DOHH2 (cell line): Measurements from ENCODE around the gene ADAMTS2.

Experiments used
- H3F3A ChIP-seq: fragments of 200-600 bp; sonication (generic), shearing (Covaris generic); 2 replicates; pipeline ENCODE4 v1.6.0; 2016; ENCODE audit warnings: antibody characterized with exemption, mild to moderate bottlenecking; ENCODE audit not compliant: control insufficient read depth, insufficient read depth
- H3K27ac ChIP-seq: fragments of 200-600 bp; sonication (generic); 2 replicates; pipeline ENCODE4 v1.5.1; 2014; ENCODE audit warnings: low read depth, mild to moderate bottlenecking, low read length, moderate library complexity
- H3K27me3 ChIP-seq: fragments of 200-600 bp; sonication (generic); 2 replicates; pipeline ENCODE4 v1.6.1; 2014; ENCODE audit warnings: mild to moderate bottlenecking, low read length, mixed read lengths; ENCODE audit not compliant: control insufficient read depth
- H3K36me3 ChIP-seq: fragments of 200-600 bp; sonication (generic); 2 replicates; pipeline ENCODE4 v1.6.1; 2014; ENCODE audit warnings: mild to moderate bottlenecking, low read length, moderate library complexity, mixed read lengths; ENCODE audit not compliant: control insufficient read depth
- H3K4me1 ChIP-seq: fragments of 200-600 bp; sonication (generic); 2 replicates; pipeline ENCODE4 v1.6.1; 2014; ENCODE audit warnings: mild to moderate bottlenecking, low read length, mixed read lengths; ENCODE audit not compliant: control insufficient read depth
- H3K4me2 ChIP-seq: fragments of 200-600 bp; sonication (generic); 2 replicates; pipeline ENCODE4 v1.6.0; 2014; ENCODE audit warnings: mild to moderate bottlenecking, low read length, moderate library complexity
- H3K4me3 ChIP-seq: fragments of 200-600 bp; sonication (generic); 2 replicates; pipeline ENCODE4 v1.5.1; 2014; ENCODE audit warnings: mild to moderate bottlenecking, low read length, mixed read lengths
- H3K79me2 ChIP-seq: fragments of 200-600 bp; sonication (generic); 2 replicates; pipeline ENCODE4 v1.6.1; 2014; ENCODE audit warnings: mild to moderate bottlenecking, low read length, mixed read lengths; ENCODE audit not compliant: control insufficient read depth
- H3K9me2 ChIP-seq: fragments of 200-600 bp; sonication (generic); replicated peaks from 2 replicates; pipeline ENCODE4 v1.6.1; 2014; ENCODE audit warnings: mild to moderate bottlenecking, low read length, mixed read lengths; ENCODE audit not compliant: control insufficient read depth
- H3K9me3 ChIP-seq: fragments of 200-600 bp; sonication (generic); 2 replicates; pipeline ENCODE4 v1.6.1; 2014; ENCODE audit warnings: antibody characterized with exemption, low read length, mixed read lengths; ENCODE audit not compliant: control insufficient read depth, insufficient read depth
- H4K20me1 ChIP-seq: fragments of 200-600 bp; sonication (generic); 2 replicates; pipeline ENCODE4 v1.6.0; 2014; ENCODE audit warnings: low read depth, mild to moderate bottlenecking, antibody characterized with exemption, low read length, moderate library complexity; ENCODE audit not compliant: control insufficient read depth, insufficient read depth
- EZH2phosphoT487 ChIP-seq: fragments of 200-600 bp; sonication (generic); IDR thresholded peaks from 2 replicates; pipeline ENCODE4 v1.6.1; 2017; ENCODE audit warnings: borderline replicate concordance, mild to moderate bottlenecking, antibody characterized with exemption, low read length, moderate library complexity, mixed read lengths
- TF ChIP-seq, protein P1 (sequence below): fragments of 200-600 bp; sonication (generic); IDR thresholded peaks from one replicate; pipeline ENCODE4 v1.5.1; 2014; ENCODE audit warnings: antibody characterized with exemption, mild to moderate bottlenecking, low read depth, low read length; ENCODE audit not compliant: poor library complexity, severe bottlenecking

The ADAMTS2 gene

DNA sequence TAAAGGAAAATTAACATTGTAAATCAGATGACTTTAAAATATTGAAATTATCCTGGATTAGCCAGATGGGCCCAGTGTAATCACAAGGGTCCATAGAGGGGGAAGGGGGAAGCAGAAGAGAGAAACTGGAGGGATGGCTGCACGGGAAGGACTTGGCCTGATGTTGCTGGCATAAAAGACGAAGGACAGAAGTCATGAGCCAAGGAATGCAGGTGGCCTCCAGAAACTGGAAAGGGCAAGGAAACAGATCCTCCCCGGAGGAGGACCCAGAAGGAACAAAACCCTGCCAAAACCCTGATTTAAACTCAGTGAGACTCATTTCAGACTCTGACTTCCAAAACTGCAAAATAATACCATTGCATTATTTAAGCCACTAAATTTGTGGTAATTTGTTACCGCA is 100.2 kb downstream of the ADAMTS2 start:
- Histone ChIP-seq H3K27ac (no peak overlapping the region), H4K20me1 (no peaks in the 10 kb centered on the region), H3K79me2 (no peaks in the 10 kb centered on the region), H3K36me3 (no peaks in the 10 kb centered on the region), H3K4me3 (no peak overlapping the region), H3K9me3 (no peaks in the 10 kb centered on the region), H3K4me2 (no peak overlapping the region), H3F3A (no peaks in the 10 kb centered on the region), H3K4me1 (no peaks in the 10 kb centered on the region), H3K27me3 (peaks cover 9% of the 10 kb centered on the region; the same call in 1 of the 2 replicates), H3K9me2 (no peaks in the 10 kb centered on the region)
- no peak for TF ChIP-seq EZH2phosphoT487
- TF ChIP-seq, protein P1, sequence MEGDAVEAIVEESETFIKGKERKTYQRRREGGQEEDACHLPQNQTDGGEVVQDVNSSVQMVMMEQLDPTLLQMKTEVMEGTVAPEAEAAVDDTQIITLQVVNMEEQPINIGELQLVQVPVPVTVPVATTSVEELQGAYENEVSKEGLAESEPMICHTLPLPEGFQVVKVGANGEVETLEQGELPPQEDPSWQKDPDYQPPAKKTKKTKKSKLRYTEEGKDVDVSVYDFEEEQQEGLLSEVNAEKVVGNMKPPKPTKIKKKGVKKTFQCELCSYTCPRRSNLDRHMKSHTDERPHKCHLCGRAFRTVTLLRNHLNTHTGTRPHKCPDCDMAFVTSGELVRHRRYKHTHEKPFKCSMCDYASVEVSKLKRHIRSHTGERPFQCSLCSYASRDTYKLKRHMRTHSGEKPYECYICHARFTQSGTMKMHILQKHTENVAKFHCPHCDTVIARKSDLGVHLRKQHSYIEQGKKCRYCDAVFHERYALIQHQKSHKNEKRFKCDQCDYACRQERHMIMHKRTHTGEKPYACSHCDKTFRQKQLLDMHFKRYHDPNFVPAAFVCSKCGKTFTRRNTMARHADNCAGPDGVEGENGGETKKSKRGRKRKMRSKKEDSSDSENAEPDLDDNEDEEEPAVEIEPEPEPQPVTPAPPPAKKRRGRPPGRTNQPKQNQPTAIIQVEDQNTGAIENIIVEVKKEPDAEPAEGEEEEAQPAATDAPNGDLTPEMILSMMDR = no peak

DNA sequence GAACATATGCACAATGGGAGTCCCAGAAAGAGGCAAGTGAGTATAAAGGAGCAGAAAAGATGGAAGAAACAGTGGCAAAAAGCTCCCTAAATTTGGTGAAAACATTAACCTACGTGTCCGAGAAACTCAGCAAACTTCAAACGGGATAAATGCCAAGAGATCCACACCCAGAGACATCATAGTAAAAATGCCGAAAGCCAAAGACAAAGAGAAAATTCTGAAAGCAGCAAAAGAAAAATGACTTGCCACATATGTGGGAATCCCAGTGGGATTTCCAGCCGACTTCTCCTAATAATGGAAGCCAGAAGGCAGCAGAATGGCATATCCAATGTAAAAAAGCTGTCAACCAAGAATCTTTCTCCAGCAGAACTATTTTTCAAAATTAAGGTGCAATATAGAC is 101.2 kb downstream of the ADAMTS2 start:
- no peaks in the 10 kb centered on the region for H4K20me1 ChIP-seq
- no peaks in the 10 kb centered on the region for H3K36me3 ChIP-seq
- H3K9me3 ChIP-seq = no peaks in the 10 kb centered on the region
- H3K27ac ChIP-seq = no peak overlapping the region
- H3K27me3 ChIP-seq = peaks cover 6% of the 10 kb centered on the region; the same call in 1 of the 2 replicates
- no peak overlapping the region for H3K4me2 ChIP-seq
- H3K4me3 ChIP-seq = no peak overlapping the region
- H3K79me2 ChIP-seq = no peaks in the 10 kb centered on the region
- TF ChIP-seq EZH2phosphoT487 = no peak
- TF ChIP-seq, protein P1 = no peak
- no peaks in the 10 kb centered on the region for H3K9me2 ChIP-seq
- H3K4me1 ChIP-seq = no peaks in the 10 kb centered on the region
- no peaks in the 10 kb centered on the region for H3F3A ChIP-seq

DNA sequence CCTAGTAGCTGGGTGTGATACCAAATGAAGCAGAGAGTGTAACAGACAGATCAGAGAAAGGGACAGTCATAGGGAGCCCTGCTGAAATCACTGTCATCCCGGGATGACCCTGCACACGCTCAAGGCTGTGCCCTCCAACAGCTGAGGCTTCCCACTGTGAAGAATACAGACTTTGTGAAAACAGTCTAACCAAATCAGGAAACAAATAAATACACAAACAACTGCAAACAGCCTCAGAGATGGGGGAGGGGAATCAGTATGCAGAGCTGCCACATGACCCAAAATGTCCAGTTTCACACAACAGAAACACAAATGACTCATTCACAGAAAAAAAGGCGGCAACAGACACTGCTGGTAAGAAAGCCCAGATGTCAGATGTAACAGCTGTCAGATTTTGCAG is 101.9 kb downstream of the ADAMTS2 start:
- Histone ChIP-seq H3K4me2 (no peak overlapping the region), H4K20me1 (no peaks in the 10 kb centered on the region), H3K9me2 (no peaks in the 10 kb centered on the region), H3K4me1 (no peaks in the 10 kb centered on the region), H3K36me3 (no peaks in the 10 kb centered on the region), H3K27me3 (peaks cover 1% of the 10 kb centered on the region; the same call in 1 of the 2 replicates), H3K27ac (no peak overlapping the region), H3K9me3 (no peaks in the 10 kb centered on the region), H3K4me3 (no peak overlapping the region), H3F3A (no peaks in the 10 kb centered on the region), H3K79me2 (no peaks in the 10 kb centered on the region)
- TF ChIP-seq, protein P1 = no peak
- no peak for TF ChIP-seq EZH2phosphoT487

DNA sequence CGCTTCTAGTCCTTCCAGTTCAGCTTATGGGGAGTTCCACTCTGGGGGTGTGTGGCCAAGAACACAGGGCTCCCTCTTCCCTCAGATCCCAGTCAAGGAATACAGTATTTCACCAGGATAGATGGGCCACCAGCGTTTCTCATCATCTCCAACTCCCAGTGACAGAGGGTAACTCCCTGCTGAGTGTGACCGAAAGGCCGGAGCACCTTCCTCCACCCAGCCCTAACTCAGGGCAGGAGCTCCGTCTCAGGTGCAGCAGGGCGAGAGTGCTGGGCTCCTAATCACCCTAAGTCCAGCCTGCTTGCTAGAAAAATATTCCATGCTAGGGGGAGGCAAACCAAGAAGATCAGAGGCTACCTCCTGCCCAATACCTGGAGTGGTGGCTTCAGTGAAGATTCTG is 102.6 kb downstream of the ADAMTS2 start:
- H3K79me2 ChIP-seq = no peaks in the 10 kb centered on the region

More for the DNA sequence above, 102.6 kb downstream of the ADAMTS2 start:
- H3K27ac ChIP-seq = no peak overlapping the region
- no peaks in the 10 kb centered on the region for H3K4me1 ChIP-seq
- TF ChIP-seq, protein P1 = no peak
- no peak for TF ChIP-seq EZH2phosphoT487
- H3K9me3 ChIP-seq = no peaks in the 10 kb centered on the region
- no peaks in the 10 kb centered on the region for H3K27me3 ChIP-seq
- no peaks in the 10 kb centered on the region for H4K20me1 ChIP-seq
- H3K36me3 ChIP-seq = no peaks in the 10 kb centered on the region
- H3K4me3 ChIP-seq = no peak overlapping the region
- no peak overlapping the region for H3K4me2 ChIP-seq
- no peaks in the 10 kb centered on the region for H3F3A ChIP-seq
- H3K9me2 ChIP-seq = no peaks in the 10 kb centered on the region
